GM12878 (cell line): ENCODE data around the gene IL1R2. TPM values are rescaled to one million over a fixed set of nuclear protein-coding genes. Genes with fewer than 3 reads are reported as not detected.

Source experiments
- ATAC-seq: fragments of 200-7000 bp; cut with Tn5 transposase; 3 replicates; pipeline ENCODE4 v1.9.1; 2020; ENCODE audit warnings: mild to moderate bottlenecking, moderate library complexity
- BruUV-seq: library from RNA; stranded (reverse); fragments of 400-500 nt; replicated peaks from 2 replicates; lab custom pipeline; 2021; lab: Mats Ljungman, UMichigan
- CTCF ChIA-PET: fragments of 300-600 bp; sonication (Branson Sonifier 250); formaldehyde crosslinking; extraction: SDS; loops from one replicate; lab custom pipeline; 2021; ENCODE audit warnings: inconsistent platforms; lab: Yijun Ruan, JAX
- POLR2A ChIA-PET: fragments of 350-600 bp; formaldehyde crosslinking; extraction: SDS; loops from one replicate; lab custom pipeline; 2021; ENCODE audit warnings: inconsistent platforms; lab: Charles Lee
- RAD21 ChIA-PET: fragments of 300-600 bp; sonication (Branson Sonifier 250); formaldehyde crosslinking; loops from one replicate; lab custom pipeline; 2023; ENCODE audit warnings: antibody characterized with exemption; ENCODE audit not compliant: unreplicated experiment; lab: Charles Lee
- SMC1A ChIA-PET: fragments of 300-600 bp; sonication (Branson Sonifier 250); formaldehyde crosslinking; loops from one replicate; lab custom pipeline; 2023; ENCODE audit not compliant: unreplicated experiment, uncharacterized antibody; lab: Charles Lee
- DNase-seq: peaks from one replicate; pipeline ENCODE4 v3.0.0-alpha.2; 2011; ENCODE audit warnings: low read depth, low spot score
- FAIRE-seq: peaks from 3 replicates; lab custom pipeline; 2011; peaks lifted over from hg19 to GRCh38; lab: Jason Lieb, UNC
- H2AFZ ChIP-seq: 2 replicates; pipeline ENCODE4 v1.6.0; 2011; ENCODE audit warnings: low read depth, low read length, control low read depth; ENCODE audit not compliant: control insufficient read depth
- H3K27ac ChIP-seq: 2 replicates; pipeline ENCODE4 v1.5.1; 2011; ENCODE audit warnings: control low read depth; ENCODE audit not compliant: control insufficient read depth, insufficient read depth
- H3K27me3 ChIP-seq, 2 experiments: replicated peaks in 1 of 2; 2 replicates each; pipeline versions ENCODE4 v1.6.0 to v1.6.1; 2011; ENCODE audit warnings: low read length in 1 of 2; ENCODE audit not compliant: control insufficient read depth in 2 of 2, insufficient read depth in 2 of 2
- H3K36me3 ChIP-seq, 2 experiments: 2 replicates each; pipeline ENCODE4 v1.5.1; 2011; ENCODE audit warnings: low read length in 1 of 2; ENCODE audit not compliant: control insufficient read depth in 2 of 2, insufficient read depth in 2 of 2
- H3K4me1 ChIP-seq: 2 replicates; pipeline ENCODE4 v1.6.1; 2011; ENCODE audit warnings: mild to moderate bottlenecking, low read length, moderate library complexity, mixed read lengths; ENCODE audit not compliant: control insufficient read depth, insufficient read depth
- H3K4me2 ChIP-seq: 2 replicates; pipeline ENCODE4 v1.6.0; 2011; ENCODE audit warnings: control low read depth; ENCODE audit not compliant: control insufficient read depth, insufficient read depth
- H3K4me3 ChIP-seq: fragments of 200-600 bp; sonication (generic); 2 replicates; pipeline ENCODE4 v1.5.1; 2016
- H3K79me2 ChIP-seq: 2 replicates; pipeline ENCODE4 v1.6.0; 2011; ENCODE audit warnings: low read length; ENCODE audit not compliant: control insufficient read depth, insufficient read depth
- H3K9ac ChIP-seq: 2 replicates; pipeline ENCODE4 v1.8.0; 2011; ENCODE audit warnings: low read length, control low read depth, mixed read lengths; ENCODE audit not compliant: control insufficient read depth, insufficient read depth
- H3K9me3 ChIP-seq: replicated peaks from 3 replicates; pipeline ENCODE4 v1.5.1; 2011; ENCODE audit warnings: mild to moderate bottlenecking, low read length; ENCODE audit not compliant: control insufficient read depth, insufficient read depth
- H4K20me1 ChIP-seq: 2 replicates; pipeline ENCODE4 v1.6.0; 2011; ENCODE audit not compliant: control insufficient read depth, insufficient read depth
- CHD4 ChIP-seq: fragments of 200-600 bp; sonication (generic); IDR thresholded peaks from 2 replicates; pipeline ENCODE4 v1.6.1; 2016; ENCODE audit warnings: mild to moderate bottlenecking
- EED ChIP-seq: sonication (generic); IDR thresholded peaks from 2 replicates; pipeline ENCODE4 v1.6.1; 2016; ENCODE audit warnings: antibody characterized with exemption, low read depth
- EP300 ChIP-seq, 2 experiments: fragments of 150-350 bp in 1 of 2; IDR thresholded peaks; 2 replicates each; pipeline ENCODE4 v1.6.1; 2011 to 2012; ENCODE audit warnings: low read depth in 2 of 2, low read length in 2 of 2, borderline replicate concordance in 1 of 2, improper control_type of control experiment in 1 of 2, inconsistent platforms in 1 of 2; ENCODE audit not compliant: control insufficient read depth in 1 of 2
- ESRRA ChIP-seq: IDR thresholded peaks from 2 replicates; pipeline ENCODE4 v1.6.1; 2012; ENCODE audit warnings: mild to moderate bottlenecking, low read length, improper control_type of control experiment
- GABPA ChIP-seq: IDR thresholded peaks from 2 replicates; pipeline ENCODE4 v1.6.1; 2014; ENCODE audit warnings: antibody characterized with exemption, low read depth, mild to moderate bottlenecking, inconsistent platforms
- LARP7 ChIP-seq: fragments of 450-650 bp; IDR thresholded peaks from 2 replicates; pipeline ENCODE4 v1.6.1; 2017; ENCODE audit warnings: mild to moderate bottlenecking
- MTA3 ChIP-seq: IDR thresholded peaks from 2 replicates; pipeline ENCODE4 v1.6.1; 2012; ENCODE audit warnings: low read length, inconsistent platforms, borderline replicate concordance
- RB1 ChIP-seq: fragments of 450-650 bp; formaldehyde crosslinking; IDR thresholded peaks from 2 replicates; pipeline ENCODE4 v1.6.1; 2017; ENCODE audit warnings: mild to moderate bottlenecking, borderline replicate concordance
- WGBS: methylation state at CpG from one replicate; pipeline ENCODE4 v1.1.6; 2016; ENCODE audit warnings: low lambda C conversion rate; ENCODE audit not compliant: insufficient replicate concordance, insufficient coverage; ENCODE audit errors: missing lambda C conversion rate; 5-methylcytosine and 5-hydroxymethylcytosine counted together
- in situ Hi-C: fragments of 300-500 bp; cut with MboI; formaldehyde crosslinking; loops from 9 replicates; pipeline ENCODE4 v1.14.3; 2018; ENCODE audit warnings: mixed read lengths
- intact Hi-C: fragments of 100-400 bp; cut with micrococcal nuclease; formaldehyde crosslinking; loops from one replicate; pipeline ENCODE4 v1.14.2; 2022; ENCODE audit not compliant: unreplicated experiment
- polyA plus RNA-seq, 11 experiments: library from polyadenylated mRNA; depleted of rRNA in 4 of 11; unstranded in 6 of 11; stranded (reverse) in 5 of 11; fragments of >200 nt; fragmentation: Nextera tagmentation in 4 of 11; fragmentation: Illumina TruSeq in 1 of 11; extraction: Ambion mirVana in 4 of 11; extraction: Trizol in 1 of 11; gene quantifications; 1 replicate in 1 of 11; 2 replicates in 10 of 11; pipeline versions ENCODE4 v1.2.1 to v1.2.3, GENCODE V29; 2011 to 2016; ENCODE audit warnings: inconsistent platforms in 2 of 11, missing spikeins in 2 of 11, low read depth in 1 of 11
- total RNA-seq, 4 experiments: library from RNA; depleted of rRNA in 3 of 4; stranded (reverse); fragments of >200 nt in 3 of 4; fragmentation: Illumina TruSeq in 1 of 4; extraction: Trizol in 1 of 4; gene quantifications; 2 replicates each; pipeline versions ENCODE4 v1.2.1 to v1.2.3, GENCODE V29; 2013 to 2021
- TF ChIP-seq, protein P1 (sequence below): fragments of 450-650 bp; IDR thresholded peaks from 2 replicates; pipeline ENCODE4 v1.6.1; 2017; ENCODE audit warnings: mild to moderate bottlenecking, low read depth, inconsistent platforms; ENCODE audit not compliant: poor library complexity, severe bottlenecking
- TF ChIP-seq, protein P2 (sequence below): IDR thresholded peaks from 2 replicates; pipeline ENCODE4 v1.6.1; 2012; ENCODE audit warnings: low read depth, low read length, improper control_type of control experiment
- TF ChIP-seq, protein P3 (sequence below): fragments of 450-650 bp; formaldehyde crosslinking; IDR thresholded peaks from 2 replicates; pipeline ENCODE4 v1.5.0; 2022; ENCODE audit warnings: mild to moderate bottlenecking, missing genetic modification characterization
- TF ChIP-seq, protein P4 (sequence below), 3 experiments: IDR thresholded peaks in 2 of 3; conservative IDR thresholded peaks in 1 of 3; 2 replicates each; pipeline ENCODE4 v1.5.1; 2011; ENCODE audit warnings: low read depth in 3 of 3, low read length in 3 of 3, mild to moderate bottlenecking in 3 of 3, control low read depth in 2 of 3, moderate library complexity in 2 of 3, inconsistent platforms in 1 of 3, mixed read lengths in 1 of 3; ENCODE audit not compliant: control insufficient read depth in 2 of 3, insufficient read depth in 1 of 3; ENCODE audit errors: extremely low read depth in 1 of 3

Gene IL1R2
- total and polyA plus RNA-seq, 10 of the 15 experiments (the other 5 are each of a cell fraction or from before 2014, with no cell fraction given) = 0.44 to 6.4 (median 0.62) TPM

DNA sequence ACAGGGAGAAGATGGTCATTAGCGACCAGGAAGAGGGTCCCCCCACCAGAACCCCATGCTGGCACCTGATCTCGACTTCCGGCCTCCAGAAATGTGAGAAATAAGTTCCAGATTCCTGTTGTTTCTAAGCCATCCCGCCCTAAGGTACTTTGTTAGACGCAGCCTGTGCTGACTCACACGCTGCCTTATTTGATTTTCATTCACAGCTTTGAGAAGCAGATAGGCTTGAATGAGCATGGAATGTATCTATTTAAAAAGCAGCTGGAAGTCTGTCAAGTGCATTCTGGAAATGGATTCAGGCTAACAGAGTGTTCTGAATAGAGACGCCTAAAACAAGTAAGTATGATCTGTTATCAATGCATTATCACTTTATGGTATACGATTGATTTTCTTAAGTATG, 8.3 kb upstream of the IL1R2 start:
- H3K27me3 ChIP-seq = no peaks in the 10 kb centered on the region
- WGBS = 38% methylated on average over 8 of the region's 8 CpGs
- no peak overlapping the region for H3K4me2 ChIP-seq
- TF ChIP-seq MTA3 (no peak), GABPA (no peak), ESRRA (no peak), EP300 (IDR thresholded peaks at IDR 0.05; ENCODE audit: borderline replicate concordance in 1 of 2, control insufficient read depth in 1 of 2, low read depth in 2 of 2, low read length in 2 of 2) (no peak), LARP7 (no peak), EED (no peak), CHD4 (no peak), RB1 (no peak)
- TF ChIP-seq, protein P1, sequence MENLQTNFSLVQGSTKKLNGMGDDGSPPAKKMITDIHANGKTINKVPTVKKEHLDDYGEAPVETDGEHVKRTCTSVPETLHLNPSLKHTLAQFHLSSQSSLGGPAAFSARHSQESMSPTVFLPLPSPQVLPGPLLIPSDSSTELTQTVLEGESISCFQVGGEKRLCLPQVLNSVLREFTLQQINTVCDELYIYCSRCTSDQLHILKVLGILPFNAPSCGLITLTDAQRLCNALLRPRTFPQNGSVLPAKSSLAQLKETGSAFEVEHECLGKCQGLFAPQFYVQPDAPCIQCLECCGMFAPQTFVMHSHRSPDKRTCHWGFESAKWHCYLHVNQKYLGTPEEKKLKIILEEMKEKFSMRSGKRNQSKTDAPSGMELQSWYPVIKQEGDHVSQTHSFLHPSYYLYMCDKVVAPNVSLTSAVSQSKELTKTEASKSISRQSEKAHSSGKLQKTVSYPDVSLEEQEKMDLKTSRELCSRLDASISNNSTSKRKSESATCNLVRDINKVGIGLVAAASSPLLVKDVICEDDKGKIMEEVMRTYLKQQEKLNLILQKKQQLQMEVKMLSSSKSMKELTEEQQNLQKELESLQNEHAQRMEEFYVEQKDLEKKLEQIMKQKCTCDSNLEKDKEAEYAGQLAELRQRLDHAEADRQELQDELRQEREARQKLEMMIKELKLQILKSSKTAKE = no peak
- TF ChIP-seq, protein P2, sequence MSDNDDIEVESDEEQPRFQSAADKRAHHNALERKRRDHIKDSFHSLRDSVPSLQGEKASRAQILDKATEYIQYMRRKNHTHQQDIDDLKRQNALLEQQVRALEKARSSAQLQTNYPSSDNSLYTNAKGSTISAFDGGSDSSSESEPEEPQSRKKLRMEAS = no peak
- TF ChIP-seq, protein P3, sequence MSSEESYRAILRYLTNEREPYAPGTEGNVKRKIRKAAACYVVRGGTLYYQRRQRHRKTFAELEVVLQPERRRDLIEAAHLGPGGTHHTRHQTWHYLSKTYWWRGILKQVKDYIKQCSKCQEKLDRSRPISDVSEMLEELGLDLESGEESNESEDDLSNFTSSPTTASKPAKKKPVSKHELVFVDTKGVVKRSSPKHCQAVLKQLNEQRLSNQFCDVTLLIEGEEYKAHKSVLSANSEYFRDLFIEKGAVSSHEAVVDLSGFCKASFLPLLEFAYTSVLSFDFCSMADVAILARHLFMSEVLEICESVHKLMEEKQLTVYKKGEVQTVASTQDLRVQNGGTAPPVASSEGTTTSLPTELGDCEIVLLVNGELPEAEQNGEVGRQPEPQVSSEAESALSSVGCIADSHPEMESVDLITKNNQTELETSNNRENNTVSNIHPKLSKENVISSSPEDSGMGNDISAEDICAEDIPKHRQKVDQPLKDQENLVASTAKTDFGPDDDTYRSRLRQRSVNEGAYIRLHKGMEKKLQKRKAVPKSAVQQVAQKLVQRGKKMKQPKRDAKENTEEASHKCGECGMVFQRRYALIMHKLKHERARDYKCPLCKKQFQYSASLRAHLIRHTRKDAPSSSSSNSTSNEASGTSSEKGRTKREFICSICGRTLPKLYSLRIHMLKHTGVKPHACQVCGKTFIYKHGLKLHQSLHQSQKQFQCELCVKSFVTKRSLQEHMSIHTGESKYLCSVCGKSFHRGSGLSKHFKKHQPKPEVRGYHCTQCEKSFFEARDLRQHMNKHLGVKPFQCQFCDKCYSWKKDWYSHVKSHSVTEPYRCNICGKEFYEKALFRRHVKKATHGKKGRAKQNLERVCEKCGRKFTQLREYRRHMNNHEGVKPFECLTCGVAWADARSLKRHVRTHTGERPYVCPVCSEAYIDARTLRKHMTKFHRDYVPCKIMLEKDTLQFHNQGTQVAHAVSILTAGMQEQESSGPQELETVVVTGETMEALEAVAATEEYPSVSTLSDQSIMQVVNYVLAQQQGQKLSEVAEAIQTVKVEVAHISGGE (CRISPR knock-in tag) = no peak
- TF ChIP-seq, protein P4, sequence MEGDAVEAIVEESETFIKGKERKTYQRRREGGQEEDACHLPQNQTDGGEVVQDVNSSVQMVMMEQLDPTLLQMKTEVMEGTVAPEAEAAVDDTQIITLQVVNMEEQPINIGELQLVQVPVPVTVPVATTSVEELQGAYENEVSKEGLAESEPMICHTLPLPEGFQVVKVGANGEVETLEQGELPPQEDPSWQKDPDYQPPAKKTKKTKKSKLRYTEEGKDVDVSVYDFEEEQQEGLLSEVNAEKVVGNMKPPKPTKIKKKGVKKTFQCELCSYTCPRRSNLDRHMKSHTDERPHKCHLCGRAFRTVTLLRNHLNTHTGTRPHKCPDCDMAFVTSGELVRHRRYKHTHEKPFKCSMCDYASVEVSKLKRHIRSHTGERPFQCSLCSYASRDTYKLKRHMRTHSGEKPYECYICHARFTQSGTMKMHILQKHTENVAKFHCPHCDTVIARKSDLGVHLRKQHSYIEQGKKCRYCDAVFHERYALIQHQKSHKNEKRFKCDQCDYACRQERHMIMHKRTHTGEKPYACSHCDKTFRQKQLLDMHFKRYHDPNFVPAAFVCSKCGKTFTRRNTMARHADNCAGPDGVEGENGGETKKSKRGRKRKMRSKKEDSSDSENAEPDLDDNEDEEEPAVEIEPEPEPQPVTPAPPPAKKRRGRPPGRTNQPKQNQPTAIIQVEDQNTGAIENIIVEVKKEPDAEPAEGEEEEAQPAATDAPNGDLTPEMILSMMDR (IDR thresholded peaks at IDR 0.05 in 2 of 3, conservative IDR thresholded peaks at IDR 0.05 in 1 of 3; ENCODE audit: control insufficient read depth in 2 of 3, extremely low read depth in 1 of 3, insufficient read depth in 1 of 3, low read depth in 3 of 3, low read length in 3 of 3) = no peak
- H2AFZ ChIP-seq = no peak overlapping the region
- no peak for FAIRE-seq
- DNase-seq = no peak
- H3K9ac ChIP-seq = no peak overlapping the region
- no peaks in the 10 kb centered on the region for H3K36me3 ChIP-seq
- POLR2A ChIA-PET = no interaction called here
- ATAC-seq = no peak
- BruUV-seq = no TSS peak
- intact Hi-C loops (no loop called here), in situ Hi-C loops (no loop called here)
- SMC1A ChIA-PET = interaction anchor here (4.0 kb wide), 1 partner anchor 99 kb away, joined by 23 read pairs; no protein-coding TSS in a partner anchor
- CTCF ChIA-PET = interaction anchor here (4.2 kb wide), 1 partner anchor 98 kb away, joined by 29 read pairs; no protein-coding TSS in a partner anchor
- RAD21 ChIA-PET = interaction anchor here (3.1 kb wide), 1 partner anchor 99 kb away, joined by 16 read pairs; no protein-coding TSS in a partner anchor
- H3K27ac ChIP-seq = no peak overlapping the region
- no peaks in the 10 kb centered on the region for H4K20me1 ChIP-seq
- H3K79me2 ChIP-seq = no peaks in the 10 kb centered on the region
- H3K9me3 ChIP-seq = no peaks in the 10 kb centered on the region
- H3K4me1 ChIP-seq = no peaks in the 10 kb centered on the region
- no peak overlapping the region for H3K4me3 ChIP-seq
